Gastrocnemius medialis (tissue), 4 donors: ENCODE results near the gene PLK3. TPM values are rescaled to one million over a fixed set of nuclear protein-coding genes. Genes with fewer than 3 reads are reported as not detected.

Source experiments
- ATAC-seq, 2 donors: fragments of 150-250 bp; one replicate each; pipeline ENCODE4 v1.9.1; 2016
- DNase-seq, 2 donors: peaks; one replicate each; pipeline ENCODE4 v3.0.0-alpha.2; 2019
- H3K27ac ChIP-seq, 4 donors: fragments of 200-600 bp; sonication (generic); 1 replicate in 1 of 4; 2 replicates in 3 of 4; pipeline ENCODE4 v1.5.1; 2016 to 2018; ENCODE audit warnings: mild to moderate bottlenecking in 2 of 4, moderate library complexity in 1 of 4
- H3K27me3 ChIP-seq, 3 donors: fragments of 200-600 bp; sonication (generic) in 2 of 3; 1 replicate in 1 of 3; 2 replicates in 2 of 3; pipeline versions ENCODE4 v1.5.1 to v1.6.0; 2016 to 2019; ENCODE audit warnings: mild to moderate bottlenecking in 1 of 3, moderate library complexity in 1 of 3
- H3K36me3 ChIP-seq, 2 donors: fragments of 200-600 bp; sonication (generic) in 1 of 2; one replicate each; pipeline ENCODE4 v1.5.1; 2017 to 2018
- H3K4me1 ChIP-seq, 2 donors: fragments of 200-600 bp; sonication (generic) in 1 of 2; one replicate each; pipeline ENCODE4 v1.5.1; 2016 to 2017; ENCODE audit warnings: mild to moderate bottlenecking in 2 of 2
- H3K4me3 ChIP-seq, 4 donors: fragments of 200-600 bp; sonication (generic) in 3 of 4; 1 replicate in 1 of 4; 2 replicates in 3 of 4; pipeline ENCODE4 v1.5.1; 2016 to 2019; ENCODE audit warnings: mild to moderate bottlenecking in 2 of 4
- H3K9me3 ChIP-seq, 3 donors: fragments of 200-600 bp; sonication (generic) in 2 of 3; 1 replicate in 1 of 3; 2 replicates in 2 of 3; pipeline ENCODE4 v1.5.1; 2016 to 2019
- POLR2A ChIP-seq, 2 donors: fragments of 450-650 bp; IDR thresholded peaks; one replicate each; pipeline ENCODE4 v1.6.1; 2017; ENCODE audit warnings: antibody characterized with exemption in 2 of 2, mild to moderate bottlenecking in 2 of 2, moderate library complexity in 2 of 2
- in situ Hi-C, 4 donors: fragments of 200-750 bp; cut with MboI; loops; one replicate each; pipeline versions ENCODE4 v1.15.0 to v1.8.0; 2017; ENCODE audit warnings: low sequenced_read_pairs in 4 of 4
- intact Hi-C: fragments of 100-400 bp; cut with DNase I; formaldehyde crosslinking; loops from one replicate; pipeline ENCODE4 v1.15.1; 2023; ENCODE audit warnings: low total_unique reads
- total RNA-seq, 4 donors: library from RNA; depleted of rRNA; stranded (reverse); fragments of >200 nt; gene quantifications; one replicate each; pipeline versions ENCODE4 v1.1.0 to v1.2.3, GENCODE V29; 2016
- TF ChIP-seq, protein P1 (sequence below), 5 experiments: fragments of 450-650 bp in 3 of 5; fragments of 200-600 bp in 2 of 5; sonication (generic) in 2 of 5; IDR thresholded peaks in 4 of 5; conservative IDR thresholded peaks in 1 of 5; 1 replicate in 4 of 5; 2 replicates in 1 of 5; pipeline ENCODE4 v1.5.1; 2016 to 2019; ENCODE audit warnings: antibody characterized with exemption in 5 of 5, mild to moderate bottlenecking in 3 of 5, moderate library complexity in 3 of 5

The PLK3 gene
- total RNA-seq, 4 donors from 2014 or later: 1.6 to 4.3 (median 3.6) TPM

DNA sequence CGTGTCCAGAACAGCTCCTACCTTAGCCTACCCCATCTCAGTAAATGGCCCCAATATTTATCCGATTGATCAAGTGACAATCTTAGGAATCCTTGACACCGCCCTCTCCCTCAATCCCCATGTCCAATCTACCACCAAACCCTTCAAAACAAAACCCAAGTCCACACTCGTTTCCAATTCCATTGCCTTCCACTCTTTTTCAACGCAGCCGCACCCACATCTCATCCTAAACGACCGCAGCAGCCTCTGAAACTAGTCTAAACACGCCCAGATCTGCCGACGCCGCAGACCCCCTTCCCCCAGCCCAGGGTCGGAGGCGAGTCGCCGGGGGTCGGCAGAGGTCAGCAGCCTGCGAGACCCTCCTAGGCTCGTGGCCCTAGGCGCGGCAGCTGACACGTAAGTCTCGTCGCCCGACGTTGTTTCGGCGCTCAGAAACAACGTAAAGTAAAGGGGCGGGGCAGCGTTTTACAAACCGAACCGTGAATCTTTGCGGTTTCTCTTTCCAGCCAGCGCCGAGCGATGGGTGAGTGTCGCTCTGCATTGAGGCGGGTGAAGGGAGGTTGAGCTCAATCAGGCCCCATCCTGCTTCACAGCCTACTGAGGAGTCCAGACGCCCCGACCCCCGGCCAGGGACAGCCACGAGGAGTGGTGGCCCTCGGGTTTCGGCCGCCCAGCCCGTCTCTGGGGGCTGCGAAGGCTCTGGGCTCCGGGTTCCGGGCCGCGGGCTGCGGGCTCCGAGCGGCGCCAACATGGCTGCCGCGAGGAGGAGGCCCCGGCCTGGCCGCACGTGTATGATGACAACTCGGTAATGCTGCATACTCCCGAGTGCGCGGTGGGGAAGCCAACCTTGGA, 24.9 kb upstream of the PLK3 start, which contains the start of gene RPS8:
TSS of gene RPS8 (plus strand) at position 463 of the 852 bp plus-strand sequence. CDS start at position 520, 57 bp downstream.
- Histone ChIP-seq H3K4me3 (peak within 1 kb of the TSS; percentile 74 to 99 (median 85)), H3K9me3 (no peaks in the 10 kb centered on the region), H3K27ac (peak within 1 kb of the TSS; percentile 91 to 100 (median 97)), H3K36me3 (peaks cover 0 to 40% of the 10 kb centered on the region in 2 donors), H3K4me1 (peaks cover 9 to 12% of the 10 kb centered on the region in 2 donors), H3K27me3 (no peaks in the 10 kb centered on the region)
- intact Hi-C loops: loop anchor here (2.0 to 5.0 kb wide), 4 partner anchors 37 to 823 kb away; partner anchors contain the start of genes KIF2C and RNU5D-1
- peak; percentile 91 to 93 for DNase-seq
- TF ChIP-seq, protein P1, sequence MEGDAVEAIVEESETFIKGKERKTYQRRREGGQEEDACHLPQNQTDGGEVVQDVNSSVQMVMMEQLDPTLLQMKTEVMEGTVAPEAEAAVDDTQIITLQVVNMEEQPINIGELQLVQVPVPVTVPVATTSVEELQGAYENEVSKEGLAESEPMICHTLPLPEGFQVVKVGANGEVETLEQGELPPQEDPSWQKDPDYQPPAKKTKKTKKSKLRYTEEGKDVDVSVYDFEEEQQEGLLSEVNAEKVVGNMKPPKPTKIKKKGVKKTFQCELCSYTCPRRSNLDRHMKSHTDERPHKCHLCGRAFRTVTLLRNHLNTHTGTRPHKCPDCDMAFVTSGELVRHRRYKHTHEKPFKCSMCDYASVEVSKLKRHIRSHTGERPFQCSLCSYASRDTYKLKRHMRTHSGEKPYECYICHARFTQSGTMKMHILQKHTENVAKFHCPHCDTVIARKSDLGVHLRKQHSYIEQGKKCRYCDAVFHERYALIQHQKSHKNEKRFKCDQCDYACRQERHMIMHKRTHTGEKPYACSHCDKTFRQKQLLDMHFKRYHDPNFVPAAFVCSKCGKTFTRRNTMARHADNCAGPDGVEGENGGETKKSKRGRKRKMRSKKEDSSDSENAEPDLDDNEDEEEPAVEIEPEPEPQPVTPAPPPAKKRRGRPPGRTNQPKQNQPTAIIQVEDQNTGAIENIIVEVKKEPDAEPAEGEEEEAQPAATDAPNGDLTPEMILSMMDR (IDR thresholded peaks at IDR 0.05 in 4 of 5, conservative IDR thresholded peaks at IDR 0.05 in 1 of 5): peak in 2 of 5 experiments; percentile 5 to 36
- peak; percentile 95 to 97 for TF ChIP-seq POLR2A (IDR thresholded peaks at IDR 0.05)
- in situ Hi-C loops: loop anchor here in 1 of 4 donors (25.0 kb wide), 2 partner anchors 212 to 737 kb away; partner anchors contain the start of genes CCDC163, EIF2B3, MMACHC and PRDX1
- peak; percentile 94 to 96 for ATAC-seq

DNA sequence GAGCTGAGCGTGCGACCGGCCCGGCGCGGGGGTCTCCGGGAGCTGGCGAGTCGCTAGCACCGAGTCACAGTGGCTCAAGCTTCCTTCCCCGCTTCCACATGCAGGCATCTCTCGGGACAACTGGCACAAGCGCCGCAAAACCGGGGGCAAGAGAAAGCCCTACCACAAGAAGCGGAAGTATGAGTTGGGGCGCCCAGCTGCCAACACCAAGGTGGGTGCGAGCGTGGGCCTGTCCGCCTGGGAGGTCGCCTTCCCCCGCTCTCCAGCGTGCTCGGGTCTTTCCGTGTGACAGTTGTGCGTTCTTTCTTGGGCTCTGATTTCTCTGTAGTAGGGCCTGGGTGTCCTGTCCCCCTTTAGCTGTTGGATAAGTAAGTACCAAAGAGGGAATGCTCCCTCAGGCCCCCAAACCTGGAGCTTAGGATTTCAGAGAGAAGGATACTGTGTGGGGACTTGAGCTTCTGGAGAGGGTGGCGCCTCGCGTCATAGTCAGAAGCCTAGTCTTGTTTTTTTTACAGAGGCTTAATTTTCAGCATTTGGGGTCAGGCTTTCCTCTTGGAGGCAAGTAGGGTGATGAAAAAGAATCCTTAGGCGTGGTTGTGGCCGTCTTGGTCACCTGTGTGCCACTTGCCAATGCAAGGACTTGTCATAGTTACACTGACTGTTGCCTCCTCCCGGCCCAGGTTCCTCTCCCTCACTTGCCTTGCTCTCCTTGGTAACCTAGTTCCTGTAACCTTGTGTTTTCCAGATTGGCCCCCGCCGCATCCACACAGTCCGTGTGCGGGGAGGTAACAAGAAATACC, 24.0 kb upstream of the PLK3 start:
- ATAC-seq: peak; percentile 21 to 36
- in situ Hi-C loops: loop anchor here in 1 of 4 donors (25.0 kb wide), 2 partner anchors 211 to 736 kb away; partner anchors contain the start of genes CCDC163, EIF2B3, MMACHC and PRDX1

DNA sequence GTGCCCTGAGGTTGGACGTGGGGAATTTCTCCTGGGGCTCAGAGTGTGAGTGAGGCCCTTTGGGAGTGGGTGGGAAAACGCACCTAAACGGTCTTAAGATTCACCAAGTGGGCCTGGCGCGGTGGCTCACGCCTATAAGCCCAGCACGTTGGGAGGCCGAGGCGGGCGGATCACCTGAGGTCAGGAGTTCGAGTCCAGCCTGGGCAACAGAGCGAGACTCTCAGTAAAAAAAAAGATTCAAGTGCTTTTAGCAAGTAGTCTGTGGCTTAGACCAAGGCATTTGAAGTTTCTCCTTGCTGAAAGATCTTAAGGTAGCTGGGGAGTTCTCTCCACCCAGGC, 23.5 kb upstream of the PLK3 start:
- in situ Hi-C loops (loop anchor here in 1 of 4 donors (25.0 kb wide), 2 partner anchors 211 to 736 kb away; partner anchors contain the start of genes CCDC163, EIF2B3, MMACHC and PRDX1), intact Hi-C loops (loop anchor here (5.0 kb wide), 2 partner anchors 526 to 824 kb away; no protein-coding TSS in a partner anchor)
- TF ChIP-seq POLR2A (IDR thresholded peaks at IDR 0.05): no peak
- TF ChIP-seq, protein P1 (IDR thresholded peaks at IDR 0.05 in 4 of 5, conservative IDR thresholded peaks at IDR 0.05 in 1 of 5): no peak
- H3K4me1 ChIP-seq: peaks cover 9 to 12% of the 10 kb centered on the region in 2 donors
- H3K27ac ChIP-seq: peak overlapping the region; percentile 91 to 100 (median 97)
- no peak for ATAC-seq
- DNase-seq: no peak
- no peaks in the 10 kb centered on the region for H3K9me3 ChIP-seq
- H3K36me3 ChIP-seq: peaks cover 0 to 41% of the 10 kb centered on the region in 2 donors
- peak overlapping the region; percentile 74 to 99 (median 85) for H3K4me3 ChIP-seq
- no peaks in the 10 kb centered on the region for H3K27me3 ChIP-seq

More for the DNA sequence above, 24.0 kb upstream of the PLK3 start:
- H3K27me3 ChIP-seq: no peaks in the 10 kb centered on the region
- H3K36me3 ChIP-seq: peaks cover 0 to 41% of the 10 kb centered on the region in 2 donors
- H3K4me1 ChIP-seq: peaks cover 9 to 12% of the 10 kb centered on the region in 2 donors
- intact Hi-C loops: loop anchor here (2.0 to 5.0 kb wide), 4 partner anchors 37 to 824 kb away; partner anchors contain the start of genes KIF2C and RNU5D-1
- TF ChIP-seq, protein P1 (IDR thresholded peaks at IDR 0.05 in 4 of 5, conservative IDR thresholded peaks at IDR 0.05 in 1 of 5): no peak
- TF ChIP-seq POLR2A (IDR thresholded peaks at IDR 0.05): peak in 1 of 2 donors; percentile 5
- H3K4me3 ChIP-seq: peak overlapping the region; percentile 74 to 99 (median 85)
- DNase-seq: peak in 1 of 2 donors; percentile 52
- H3K9me3 ChIP-seq: no peaks in the 10 kb centered on the region
- peak overlapping the region; percentile 91 to 100 (median 97) for H3K27ac ChIP-seq

DNA sequence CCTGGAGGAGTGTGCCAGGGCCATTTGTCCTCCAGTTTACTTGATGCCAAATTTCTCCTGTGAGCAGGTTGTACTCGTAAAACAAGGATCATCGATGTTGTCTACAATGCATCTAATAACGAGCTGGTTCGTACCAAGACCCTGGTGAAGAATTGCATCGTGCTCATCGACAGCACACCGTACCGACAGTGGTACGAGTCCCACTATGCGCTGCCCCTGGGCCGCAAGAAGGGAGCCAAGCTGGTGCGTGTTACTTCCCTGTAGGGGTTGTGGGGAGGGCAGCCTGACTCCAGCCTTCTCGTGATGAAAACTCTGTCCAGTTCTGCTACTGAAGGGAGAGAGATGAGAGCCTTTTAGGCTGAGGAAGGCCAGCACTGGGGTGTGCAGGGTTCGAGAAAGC, 22.6 kb upstream of the PLK3 start:
- TF ChIP-seq POLR2A (IDR thresholded peaks at IDR 0.05): no peak
- TF ChIP-seq, protein P1 (IDR thresholded peaks at IDR 0.05 in 4 of 5, conservative IDR thresholded peaks at IDR 0.05 in 1 of 5): no peak
- H3K9me3 ChIP-seq: no peaks in the 10 kb centered on the region
- in situ Hi-C loops: loop anchor here in 1 of 4 donors (25.0 kb wide), 2 partner anchors 210 to 735 kb away; partner anchors contain the start of genes CCDC163, EIF2B3, MMACHC and PRDX1
- H3K27me3 ChIP-seq: no peaks in the 10 kb centered on the region
- no peak for DNase-seq
- no peak for ATAC-seq
- intact Hi-C loops: loop anchor here (5.0 kb wide), 2 partner anchors 525 to 825 kb away; no protein-coding TSS in a partner anchor
- H3K4me1 ChIP-seq: peaks cover 9 to 12% of the 10 kb centered on the region in 2 donors
- H3K36me3 ChIP-seq: peaks cover 0 to 41% of the 10 kb centered on the region in 2 donors
- peak overlapping the region; percentile 91 to 100 (median 97) for H3K27ac ChIP-seq
- H3K4me3 ChIP-seq: no peak overlapping the region
